ENCODE measurements around the gene PDSS1. TPM values are rescaled to one million over a fixed set of nuclear protein-coding genes. Genes with fewer than 3 reads are reported as not detected.
"Not testable (repeated sequence)": the region's sequence is repeated elsewhere in the genome, so short reads cannot be mapped to it uniquely, and the experiment has no call there.

PDSS1 gene
- total RNA-seq, 4 donors from 2014 or later, result 2.4 to 15.7 (median 6.6) TPM

GRCh38 chr10:26682931-26683330, 14.6 kb upstream of the PDSS1 start:
- WGBS, 2 donors, result 52 to 64% methylated on average over 6 of the region's 6 CpGs
- DNase-seq (ENCODE audit: low spot score in 2 of 2), result no peak
- Histone ChIP-seq H3K27ac (no peak overlapping the region), H3K9me3 (no peaks in the 10 kb centered on the region), H3K27me3 (peaks cover 0 to 3% of the 10 kb centered on the region in 2 donors), H3K4me1 (no peaks in the 10 kb centered on the region), H3K36me3 (no peaks in the 10 kb centered on the region), H3K4me3 (no peak overlapping the region)
- TF ChIP-seq, protein P1, sequence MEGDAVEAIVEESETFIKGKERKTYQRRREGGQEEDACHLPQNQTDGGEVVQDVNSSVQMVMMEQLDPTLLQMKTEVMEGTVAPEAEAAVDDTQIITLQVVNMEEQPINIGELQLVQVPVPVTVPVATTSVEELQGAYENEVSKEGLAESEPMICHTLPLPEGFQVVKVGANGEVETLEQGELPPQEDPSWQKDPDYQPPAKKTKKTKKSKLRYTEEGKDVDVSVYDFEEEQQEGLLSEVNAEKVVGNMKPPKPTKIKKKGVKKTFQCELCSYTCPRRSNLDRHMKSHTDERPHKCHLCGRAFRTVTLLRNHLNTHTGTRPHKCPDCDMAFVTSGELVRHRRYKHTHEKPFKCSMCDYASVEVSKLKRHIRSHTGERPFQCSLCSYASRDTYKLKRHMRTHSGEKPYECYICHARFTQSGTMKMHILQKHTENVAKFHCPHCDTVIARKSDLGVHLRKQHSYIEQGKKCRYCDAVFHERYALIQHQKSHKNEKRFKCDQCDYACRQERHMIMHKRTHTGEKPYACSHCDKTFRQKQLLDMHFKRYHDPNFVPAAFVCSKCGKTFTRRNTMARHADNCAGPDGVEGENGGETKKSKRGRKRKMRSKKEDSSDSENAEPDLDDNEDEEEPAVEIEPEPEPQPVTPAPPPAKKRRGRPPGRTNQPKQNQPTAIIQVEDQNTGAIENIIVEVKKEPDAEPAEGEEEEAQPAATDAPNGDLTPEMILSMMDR (IDR thresholded peaks at IDR 0.05), result no peak
- TF ChIP-seq POLR2A (IDR thresholded peaks at IDR 0.05) (no peak), EP300 (IDR thresholded peaks at IDR 0.05) (no peak)

DNA sequence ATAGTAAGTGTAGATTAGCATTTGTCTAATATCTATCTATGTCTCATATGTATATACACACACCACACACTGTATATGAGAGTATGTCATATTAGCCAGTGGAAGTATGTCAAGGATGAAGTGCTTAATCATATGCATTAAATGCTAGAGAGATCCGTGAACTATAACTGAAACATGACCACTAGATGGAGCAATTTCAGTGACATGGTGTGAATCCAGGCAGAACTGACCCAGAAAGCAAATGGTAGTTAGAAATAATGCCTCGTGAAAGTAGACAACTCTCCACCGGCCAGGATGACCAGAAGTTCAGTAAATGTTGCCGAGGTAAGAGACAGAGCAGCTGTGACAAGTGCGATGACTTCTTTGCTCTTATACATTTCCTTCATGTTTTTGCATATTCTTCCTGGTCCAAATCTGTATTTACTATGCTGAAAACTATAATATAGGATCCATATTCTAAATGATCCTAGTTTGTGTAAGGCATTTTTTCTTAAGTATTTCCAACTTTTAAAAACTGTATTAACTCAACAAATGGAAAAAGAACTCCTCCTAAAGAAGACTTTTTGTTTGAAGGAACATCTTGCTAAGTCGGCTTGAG, 12.7 kb upstream of the PDSS1 start:
- not testable (repeated sequence) for H3K27ac ChIP-seq, H3K4me3 ChIP-seq, H3K4me1 ChIP-seq, H3K36me3 ChIP-seq, H3K9me3 ChIP-seq, H3K27me3 ChIP-seq
- TF ChIP-seq, protein P1 (IDR thresholded peaks at IDR 0.05), result peak in 4 of 5 experiments; percentile 23 to 61 (median 36)
- DNase-seq (ENCODE audit: low spot score in 2 of 2), result peak in 1 of 2 donors; percentile 16
- 25 to 29% methylated on average over 6 of the region's 6 CpGs for WGBS, 2 donors

- Histone ChIP-seq H3K27me3 (peaks cover 0 to 7% of the 10 kb centered on the region in 2 donors), H3K9me3 (no peaks in the 10 kb centered on the region), H3K27ac (no peak overlapping the region), H3K4me1 (no peaks in the 10 kb centered on the region), H3K36me3 (no peaks in the 10 kb centered on the region), H3K4me3 (no peak overlapping the region)
- TF ChIP-seq EP300 (IDR thresholded peaks at IDR 0.05) (no peak), POLR2A (IDR thresholded peaks at IDR 0.05) (no peak)
- TF ChIP-seq, protein P1 (IDR thresholded peaks at IDR 0.05), result no peak
- no peak for DNase-seq (ENCODE audit: low spot score in 2 of 2)
- WGBS, 2 donors, result 91 to 92% methylated on average over 3 of the region's 3 CpGs
Measured at GRCh38 chr10:26685441-26685840, 12.1 kb upstream of the PDSS1 start.

GRCh38 chr10:26689399-26689798, 8.1 kb upstream of the PDSS1 start:
- H3K4me3 ChIP-seq, result no peak overlapping the region
- no peak overlapping the region for H3K27ac ChIP-seq
- no peaks in the 10 kb centered on the region for H3K36me3 ChIP-seq
- H3K9me3 ChIP-seq, result no peaks in the 10 kb centered on the region
- peaks cover 0 to 11% of the 10 kb centered on the region in 2 donors for H3K27me3 ChIP-seq
- WGBS, 2 donors, result 81 to 83% methylated on average over 4 of the region's 4 CpGs
- DNase-seq (ENCODE audit: low spot score in 2 of 2), result no peak
- TF ChIP-seq EP300 (IDR thresholded peaks at IDR 0.05) (no peak), POLR2A (IDR thresholded peaks at IDR 0.05) (no peak)
- TF ChIP-seq, protein P1 (IDR thresholded peaks at IDR 0.05), result no peak
- no peaks in the 10 kb centered on the region for H3K4me1 ChIP-seq

DNA sequence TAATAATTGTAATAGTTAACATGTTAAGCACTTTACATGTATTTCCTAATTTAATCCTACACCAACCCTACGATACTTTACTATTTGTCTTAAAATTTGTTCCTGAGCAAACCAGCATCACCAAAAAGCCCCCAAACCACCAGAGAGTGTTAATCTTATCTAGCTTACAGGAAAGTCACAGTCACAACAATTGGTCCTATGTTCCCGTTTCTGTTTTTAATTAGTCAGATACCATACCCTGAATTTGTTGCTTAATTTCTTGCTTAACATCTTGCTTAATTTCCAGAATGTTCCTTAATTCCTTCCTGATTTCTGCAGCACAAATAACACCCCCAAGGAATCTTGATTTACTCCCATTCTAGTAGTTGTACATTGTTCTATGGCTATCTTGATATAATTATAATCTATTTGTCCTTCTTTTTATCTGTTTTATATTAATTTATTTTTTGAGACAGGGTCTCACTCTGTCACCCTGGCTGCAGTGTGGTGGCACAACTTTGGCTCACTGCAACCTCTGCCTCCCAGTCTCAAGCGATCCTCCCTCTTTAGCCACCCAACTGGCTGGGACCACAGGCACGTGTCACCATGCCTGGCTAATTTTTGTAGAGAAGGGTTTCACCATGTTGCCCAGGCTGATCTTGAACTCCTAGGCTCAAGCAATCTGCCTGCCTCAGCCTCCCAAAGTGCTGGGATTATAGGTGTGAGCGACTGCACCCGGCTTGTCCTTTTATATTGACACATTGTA, 6.6 kb upstream of the PDSS1 start:
- H3K27ac ChIP-seq, result no peak overlapping the region
- no peaks in the 10 kb centered on the region for H3K36me3 ChIP-seq
- 43 to 61% methylated on average over 6 of the region's 6 CpGs for WGBS, 2 donors
- no peaks in the 10 kb centered on the region for H3K4me1 ChIP-seq
- H3K27me3 ChIP-seq, result peaks cover 0 to 8% of the 10 kb centered on the region in 2 donors
- no peak for TF ChIP-seq EP300 (IDR thresholded peaks at IDR 0.05)
- no peak for TF ChIP-seq POLR2A (IDR thresholded peaks at IDR 0.05)
- TF ChIP-seq, protein P1 (IDR thresholded peaks at IDR 0.05), result no peak
- no peak overlapping the region for H3K4me3 ChIP-seq
- DNase-seq (ENCODE audit: low spot score in 2 of 2), result no peak
- no peaks in the 10 kb centered on the region for H3K9me3 ChIP-seq

DNA sequence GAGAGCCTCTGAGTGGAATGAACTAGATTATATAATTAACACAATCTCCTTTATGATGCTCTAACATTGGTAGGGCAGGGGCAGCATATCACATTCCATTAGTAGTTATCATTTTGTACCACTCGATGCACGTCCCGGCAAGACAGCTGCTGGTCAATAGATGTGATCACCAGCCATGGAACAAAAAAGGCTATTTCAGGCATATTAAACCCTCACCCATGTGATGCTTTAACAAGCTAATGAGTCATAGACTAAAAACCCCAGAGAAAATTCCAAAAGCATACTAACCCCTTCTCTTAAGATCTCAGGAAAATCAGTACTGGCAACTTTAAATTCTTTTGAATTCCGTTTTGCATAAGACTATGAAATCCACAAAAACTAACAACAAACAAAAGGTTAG, 3.0 kb upstream of the PDSS1 start:
- not testable (repeated sequence) for H3K4me3 ChIP-seq; H3K36me3 ChIP-seq; H3K27ac ChIP-seq; H3K9me3 ChIP-seq; H3K27me3 ChIP-seq; DNase-seq (ENCODE audit: low spot score in 2 of 2)
- H3K4me1 ChIP-seq, result peaks cover 0 to 19% (median 3%) of the 10 kb centered on the region in 4 donors
- WGBS, 2 donors, result 65 to 70% methylated on average over 4 of the region's 4 CpGs

Measured in tibial nerve (tissue), 4 donors.